Activated B cell treated with CpG ODN at 0.5 μM for 24 hours (primary cell): ENCODE measurements around the gene FSCN2. TPM values are rescaled to one million over a fixed set of nuclear protein-coding genes. Genes with fewer than 3 reads are reported as not detected.

Source experiments
- ATAC-seq: fragments of 200-7000 bp; cut with Tn5 transposase; one replicate; pipeline ENCODE4 v1.10.0; 2021; ENCODE audit warnings: low read depth, mild to moderate bottlenecking, moderate library complexity
- CTCF ChIA-PET: fragments of 350-600 bp; sonication (Branson Sonifier 250); formaldehyde crosslinking; loops from one replicate; lab custom pipeline; 2021; ENCODE audit warnings: antibody characterized with exemption; lab: Charles Lee
- POLR2A ChIA-PET: fragments of 350-600 bp; sonication (Branson Sonifier 250); formaldehyde crosslinking; loops from one replicate; lab custom pipeline; 2021; ENCODE audit warnings: antibody characterized with exemption; lab: Charles Lee
- DNase-seq: peaks from one replicate; pipeline ENCODE4 v3.0.0; 2022
- H3K27ac Mint-ChIP-seq: one replicate; pipeline ENCODE4 v1.8.0; 2020; ENCODE audit warnings: mixed read lengths
- H3K27me3 Mint-ChIP-seq: one replicate; pipeline ENCODE4 v1.8.0; 2021; ENCODE audit warnings: mixed read lengths
- H3K36me3 Mint-ChIP-seq: one replicate; pipeline ENCODE4 v1.8.0; 2021; ENCODE audit warnings: low read depth, mixed read lengths
- H3K4me1 Mint-ChIP-seq: one replicate; pipeline ENCODE4 v1.8.0; 2021; ENCODE audit warnings: mixed read lengths
- H3K4me3 Mint-ChIP-seq: one replicate; pipeline ENCODE4 v1.8.0; 2020; ENCODE audit warnings: mild to moderate bottlenecking, mixed read lengths
- H3K9me3 Mint-ChIP-seq: one replicate; pipeline ENCODE4 v1.8.0; 2020; ENCODE audit warnings: mixed read lengths
- intact Hi-C: fragments of 100-400 bp; cut with micrococcal nuclease; formaldehyde crosslinking; loops from one replicate; pipeline ENCODE4 v1.15.1; 2024
- total RNA-seq: library from RNA; stranded (reverse); gene quantifications from 2 replicates; pipeline ENCODE4 v1.2.3, GENCODE V29; 2022
- TF ChIP-seq, protein P1 (sequence below): fragments of 200-600 bp; IDR thresholded peaks from one replicate; pipeline ENCODE4 v1.8.0; 2022; ENCODE audit warnings: antibody characterized with exemption, mild to moderate bottlenecking

Gene FSCN2, protein sequence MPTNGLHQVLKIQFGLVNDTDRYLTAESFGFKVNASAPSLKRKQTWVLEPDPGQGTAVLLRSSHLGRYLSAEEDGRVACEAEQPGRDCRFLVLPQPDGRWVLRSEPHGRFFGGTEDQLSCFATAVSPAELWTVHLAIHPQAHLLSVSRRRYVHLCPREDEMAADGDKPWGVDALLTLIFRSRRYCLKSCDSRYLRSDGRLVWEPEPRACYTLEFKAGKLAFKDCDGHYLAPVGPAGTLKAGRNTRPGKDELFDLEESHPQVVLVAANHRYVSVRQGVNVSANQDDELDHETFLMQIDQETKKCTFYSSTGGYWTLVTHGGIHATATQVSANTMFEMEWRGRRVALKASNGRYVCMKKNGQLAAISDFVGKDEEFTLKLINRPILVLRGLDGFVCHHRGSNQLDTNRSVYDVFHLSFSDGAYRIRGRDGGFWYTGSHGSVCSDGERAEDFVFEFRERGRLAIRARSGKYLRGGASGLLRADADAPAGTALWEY
- 3.2 and 5.5 TPM in 2 replicates for total RNA-seq

DNA sequence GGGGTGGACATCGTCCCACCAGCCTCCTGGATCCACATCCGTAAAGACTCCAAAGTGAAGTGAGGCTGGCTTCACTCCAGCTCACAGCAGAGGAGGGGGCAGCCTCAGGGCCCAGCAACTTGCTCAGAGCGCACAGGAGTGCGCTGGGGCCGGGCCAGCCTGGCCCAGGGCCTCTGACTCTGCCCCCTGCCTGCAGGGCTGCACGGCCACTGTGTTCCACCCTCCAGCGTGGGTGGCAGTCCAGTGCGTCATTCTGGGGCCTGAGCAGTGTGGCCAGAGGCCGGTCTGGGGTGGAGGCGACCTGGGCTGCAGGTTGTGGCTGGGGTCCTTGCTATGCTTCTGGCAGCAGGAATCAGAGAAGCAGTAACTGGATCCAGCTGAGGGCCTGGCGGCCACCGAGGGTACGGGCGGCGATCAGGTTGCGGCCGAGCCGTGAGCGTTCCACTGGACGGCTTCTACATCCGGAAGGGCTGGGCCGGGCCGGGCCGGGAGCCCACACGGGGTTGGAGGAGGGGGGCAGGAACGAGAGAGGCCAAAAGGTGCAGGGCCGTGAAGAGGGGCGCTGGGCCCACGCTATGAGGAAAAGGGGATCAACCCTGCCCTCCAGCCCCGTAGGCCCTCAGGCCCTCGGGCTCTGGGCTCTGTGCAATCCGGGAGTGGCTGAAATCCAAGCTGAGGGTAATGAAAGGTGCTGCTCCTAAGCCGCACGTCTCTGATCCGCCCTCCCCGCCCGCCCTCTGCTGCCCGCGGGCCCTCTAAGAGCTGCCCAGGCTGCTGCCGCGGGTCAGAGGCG is at the start of gene FSCN2:
Gene FSCN2 (plus strand): TSS at position 787 of the 793 bp plus-strand sequence. CDS start 155 bp downstream, outside the sequence.
- H3K36me3 Mint-ChIP-seq: no peaks in the 10 kb centered on the region
- TF ChIP-seq, protein P1, sequence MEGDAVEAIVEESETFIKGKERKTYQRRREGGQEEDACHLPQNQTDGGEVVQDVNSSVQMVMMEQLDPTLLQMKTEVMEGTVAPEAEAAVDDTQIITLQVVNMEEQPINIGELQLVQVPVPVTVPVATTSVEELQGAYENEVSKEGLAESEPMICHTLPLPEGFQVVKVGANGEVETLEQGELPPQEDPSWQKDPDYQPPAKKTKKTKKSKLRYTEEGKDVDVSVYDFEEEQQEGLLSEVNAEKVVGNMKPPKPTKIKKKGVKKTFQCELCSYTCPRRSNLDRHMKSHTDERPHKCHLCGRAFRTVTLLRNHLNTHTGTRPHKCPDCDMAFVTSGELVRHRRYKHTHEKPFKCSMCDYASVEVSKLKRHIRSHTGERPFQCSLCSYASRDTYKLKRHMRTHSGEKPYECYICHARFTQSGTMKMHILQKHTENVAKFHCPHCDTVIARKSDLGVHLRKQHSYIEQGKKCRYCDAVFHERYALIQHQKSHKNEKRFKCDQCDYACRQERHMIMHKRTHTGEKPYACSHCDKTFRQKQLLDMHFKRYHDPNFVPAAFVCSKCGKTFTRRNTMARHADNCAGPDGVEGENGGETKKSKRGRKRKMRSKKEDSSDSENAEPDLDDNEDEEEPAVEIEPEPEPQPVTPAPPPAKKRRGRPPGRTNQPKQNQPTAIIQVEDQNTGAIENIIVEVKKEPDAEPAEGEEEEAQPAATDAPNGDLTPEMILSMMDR: no peak
- no peaks in the 10 kb centered on the region for H3K27me3 Mint-ChIP-seq
- POLR2A ChIA-PET: interaction anchor here (1.5 kb wide), 1 partner anchor 10 kb away, joined by 4 read pairs; no protein-coding TSS in a partner anchor
- peaks cover 2% of the 10 kb centered on the region for H3K4me1 Mint-ChIP-seq
- CTCF ChIA-PET: no interaction called here
- H3K9me3 Mint-ChIP-seq: no peaks in the 10 kb centered on the region
- no peak within 1 kb of the TSS for H3K27ac Mint-ChIP-seq
- no peak for ATAC-seq
- DNase-seq: no peak
- intact Hi-C loops: no loop called here
- H3K4me3 Mint-ChIP-seq: no peak within 1 kb of the TSS

DNA sequence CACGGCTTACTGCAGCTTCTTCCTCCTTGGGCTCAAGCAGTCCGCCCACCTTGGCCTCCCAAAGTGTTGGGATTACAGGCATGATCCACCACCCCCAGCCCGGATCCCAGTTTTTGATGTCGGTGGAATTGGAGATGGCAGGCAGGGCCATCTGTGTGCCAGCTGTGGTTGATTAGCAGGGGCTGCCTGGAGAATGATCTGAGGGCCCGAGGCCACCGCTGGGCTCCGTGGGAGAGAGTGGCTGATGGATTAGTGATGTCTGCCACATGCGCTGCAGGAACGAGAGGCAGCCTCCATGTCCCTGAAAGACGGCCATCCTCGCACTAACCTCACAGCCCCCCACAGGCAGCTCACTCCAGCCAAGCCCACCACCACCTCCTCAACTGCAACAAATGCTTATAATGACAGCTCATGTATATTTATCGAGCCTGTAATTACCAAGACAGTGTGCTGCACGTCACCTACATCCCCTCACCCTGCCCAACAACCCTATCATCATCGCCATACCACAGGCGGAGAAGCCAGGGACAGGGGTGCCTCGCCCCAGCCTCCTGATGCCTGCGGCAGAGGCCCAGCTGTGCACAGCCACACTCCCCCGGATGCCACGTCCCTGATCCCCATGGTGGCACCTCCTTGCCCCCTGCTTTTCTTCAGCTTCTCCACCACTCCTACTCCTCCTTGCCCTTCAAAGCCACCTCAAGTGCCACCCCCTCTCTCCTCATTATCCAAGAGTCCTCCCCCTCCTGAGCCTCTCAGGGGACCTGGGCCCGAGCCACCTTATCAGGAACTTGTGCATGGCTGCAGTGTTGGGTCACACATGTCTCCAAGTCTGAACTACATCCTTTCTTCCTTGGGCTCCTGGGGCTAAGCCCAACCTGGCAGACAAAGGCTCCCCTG is 48.8 kb upstream of the FSCN2 start:
- Mint-ChIP-seq H3K27ac (no peak overlapping the region), H3K4me1 (peaks cover 21% of the 10 kb centered on the region), H3K36me3 (no peaks in the 10 kb centered on the region), H3K9me3 (no peaks in the 10 kb centered on the region), H3K27me3 (peaks cover 11% of the 10 kb centered on the region), H3K4me3 (no peak overlapping the region)
- intact Hi-C loops: no loop called here
- TF ChIP-seq, protein P1: no peak
- POLR2A ChIA-PET: interaction anchor here (0.6 kb wide), 1 partner anchor 256 kb away, joined by 4 read pairs; the partner anchor contains the start of gene CEP131
- DNase-seq (no peak), ATAC-seq (no peak)
- CTCF ChIA-PET: no interaction called here

DNA sequence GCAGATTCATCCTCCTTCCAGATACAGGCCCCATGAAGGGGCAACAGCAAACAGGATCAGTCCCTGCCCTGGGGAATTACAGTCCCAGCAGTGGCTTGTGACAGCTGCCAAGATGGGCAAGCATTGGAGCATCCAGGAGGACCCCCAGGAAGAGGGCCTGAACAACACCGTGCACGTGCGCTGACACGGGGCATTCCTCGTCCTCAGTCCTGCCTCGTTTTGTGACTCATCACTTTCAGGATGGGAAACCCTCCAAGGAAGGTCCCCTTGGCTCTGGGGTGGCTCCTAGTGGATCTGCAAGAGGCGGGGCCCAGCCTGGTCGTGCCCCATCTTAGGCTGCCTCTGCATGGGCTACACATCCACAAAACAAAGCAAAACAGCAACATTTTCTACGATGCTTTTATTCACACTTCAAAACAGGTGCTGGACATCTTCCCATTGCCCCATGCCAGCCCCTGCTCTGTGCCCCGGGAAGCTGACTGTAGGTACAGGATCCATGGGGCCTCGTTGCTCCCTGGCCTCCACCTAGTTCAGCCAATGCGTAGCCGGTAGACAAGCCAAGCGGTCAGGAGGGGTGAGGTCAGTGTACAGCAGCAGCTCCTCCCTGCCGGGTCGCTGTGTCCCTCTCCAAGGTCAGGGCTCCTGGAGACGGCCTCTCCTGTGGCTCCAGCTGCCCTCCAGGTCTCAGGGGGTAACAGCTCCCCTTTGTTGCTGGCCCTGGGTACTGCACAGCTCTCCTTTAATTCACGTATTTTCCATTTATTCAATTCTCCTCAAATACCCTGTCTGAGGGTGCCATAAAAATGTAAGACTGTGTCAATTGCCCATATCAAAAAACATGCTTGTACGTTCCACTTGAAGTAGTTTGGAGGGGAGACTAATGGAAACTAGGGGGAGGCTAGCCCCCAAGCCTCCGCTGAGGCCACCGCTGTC is 47.8 kb upstream of the FSCN2 start:
- H3K4me3 Mint-ChIP-seq: no peak overlapping the region
- peaks cover 21% of the 10 kb centered on the region for H3K4me1 Mint-ChIP-seq
- POLR2A ChIA-PET: interaction anchor here (6.2 kb wide), 1 partner anchor 31 kb away, joined by 88 read pairs; the partner anchor contains the start of gene ACTG1
- CTCF ChIA-PET: interaction anchor here (5.1 kb wide), 1 partner anchor 189 kb away, joined by 43 read pairs; no protein-coding TSS in a partner anchor
- TF ChIP-seq, protein P1: no peak
- no peaks in the 10 kb centered on the region for H3K9me3 Mint-ChIP-seq
- intact Hi-C loops: no loop called here
- H3K27me3 Mint-ChIP-seq: peaks cover 11% of the 10 kb centered on the region
- DNase-seq: no peak
- no peak for ATAC-seq
- no peak overlapping the region for H3K27ac Mint-ChIP-seq
- no peaks in the 10 kb centered on the region for H3K36me3 Mint-ChIP-seq

DNA sequence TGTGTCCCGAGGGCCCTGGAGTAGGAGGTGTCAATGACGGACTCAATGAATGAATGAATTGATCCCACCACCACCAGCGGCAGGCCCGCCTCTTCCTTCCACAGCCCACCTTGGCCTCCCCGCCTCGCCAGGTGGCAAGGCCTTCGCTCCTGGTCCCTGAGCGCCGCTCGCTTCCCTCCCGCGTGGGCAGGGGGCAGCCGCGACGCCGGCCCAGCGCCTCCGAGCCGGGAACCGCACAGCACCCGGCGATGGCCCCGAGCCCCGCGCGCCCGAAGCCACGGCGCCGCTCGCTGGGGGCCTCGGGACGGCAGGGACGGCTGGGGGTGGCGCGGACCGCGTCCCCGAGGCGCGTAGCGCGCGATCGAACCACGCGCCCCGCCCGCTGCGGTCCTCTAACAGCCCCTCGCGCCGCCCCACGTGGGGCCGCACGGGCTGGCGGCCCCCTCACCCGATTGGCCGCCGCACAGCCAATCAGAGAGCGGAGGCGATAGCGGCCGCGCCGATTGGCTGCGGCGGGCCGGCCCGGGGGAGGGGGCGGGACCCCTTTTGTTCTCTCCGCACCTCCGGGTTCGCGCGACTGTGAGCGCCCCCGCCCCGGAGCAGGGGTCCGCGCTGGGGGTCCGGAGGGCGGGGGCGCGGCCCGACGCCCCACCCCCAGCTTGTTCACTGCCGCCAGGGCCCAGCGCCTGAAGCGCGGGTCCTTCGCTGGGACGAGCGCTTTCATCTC is 46.9 kb upstream of the FSCN2 start:
- Mint-ChIP-seq H3K27ac (no peak overlapping the region), H3K27me3 (peaks cover 11% of the 10 kb centered on the region), H3K36me3 (no peaks in the 10 kb centered on the region), H3K9me3 (no peaks in the 10 kb centered on the region), H3K4me1 (peaks cover 21% of the 10 kb centered on the region), H3K4me3 (peak overlapping the region; percentile 68)
- ChIA-PET CTCF (interaction anchor here (5.1 kb wide), 1 partner anchor 189 kb away, joined by 43 read pairs; no protein-coding TSS in a partner anchor), POLR2A (interaction anchor here (1.6 to 6.2 kb wide), 3 partner anchors 30 to 186 kb away, joined by 6 to 88 read pairs (median 15); partner anchors contain the start of genes ACTG1 and SLC38A10)
- TF ChIP-seq, protein P1: no peak
- peak; percentile 36 for ATAC-seq
- peak; percentile 57 for DNase-seq
- intact Hi-C loops: no loop called here
